GM18498 (cell line): ENCODE measurements around the gene HCK.

Experiments
- ATAC-seq: cut with Tn5 transposase; IDR thresholded peaks from one replicate; pipeline ENCODE4 v1.9.1; 2021; ENCODE audit warnings: mild to moderate bottlenecking, moderate library complexity; ENCODE audit not compliant: unreplicated experiment

The HCK gene

DNA sequence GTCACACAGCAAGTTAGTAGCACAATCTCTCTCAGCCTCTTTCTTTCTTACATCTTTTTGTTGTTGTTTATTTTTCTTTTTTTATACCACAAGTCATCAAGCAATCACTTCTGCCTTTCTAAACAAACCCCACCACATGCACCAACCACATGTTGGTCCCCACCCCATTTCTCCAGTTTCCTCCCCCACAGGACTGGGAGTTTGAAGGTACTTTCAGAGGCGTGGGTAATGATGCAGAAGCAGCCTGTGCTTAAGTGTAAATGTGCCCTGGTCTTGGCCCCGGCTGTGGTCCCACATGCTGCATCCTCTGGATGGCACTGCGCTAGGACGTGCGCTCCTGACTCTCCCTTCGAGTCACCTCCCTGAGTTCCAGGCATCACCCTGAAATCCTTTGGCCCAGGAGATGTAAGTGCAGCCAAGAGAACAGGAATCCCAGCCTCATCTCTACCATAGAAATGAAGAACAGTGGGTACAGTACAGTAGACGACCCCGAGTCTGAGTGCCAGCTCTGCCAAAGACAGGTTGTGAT, 5.7 kb downstream of the HCK start:
- no peak for ATAC-seq

DNA sequence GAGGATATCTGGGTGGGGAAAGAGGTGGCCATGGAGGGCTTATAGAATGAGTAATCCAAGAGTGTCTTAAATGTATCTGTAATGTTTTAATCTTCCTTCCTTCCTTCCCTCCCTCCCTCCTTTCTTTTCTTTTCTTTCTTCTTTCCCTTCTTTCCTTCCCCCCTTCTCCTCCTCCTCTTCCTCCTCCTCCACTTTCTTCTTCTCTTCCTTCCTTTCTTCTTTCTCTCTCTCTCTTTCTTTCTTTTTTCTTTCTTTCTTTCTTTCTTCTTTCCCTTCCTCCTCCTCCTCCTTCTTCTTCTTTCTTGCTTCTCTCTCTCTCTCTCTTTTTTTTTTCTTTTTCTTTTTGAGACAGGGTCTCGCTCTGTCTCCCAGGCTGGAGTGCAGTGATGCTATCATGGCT, 7.1 kb downstream of the HCK start:
- no peak for ATAC-seq

- no peak for ATAC-seq
Observed at GRCh38 chr20:32062776-32063170, 10.7 kb downstream of the HCK start.

GRCh38 chr20:32063695-32064094, 11.7 kb downstream of the HCK start:
- ATAC-seq = no peak

DNA sequence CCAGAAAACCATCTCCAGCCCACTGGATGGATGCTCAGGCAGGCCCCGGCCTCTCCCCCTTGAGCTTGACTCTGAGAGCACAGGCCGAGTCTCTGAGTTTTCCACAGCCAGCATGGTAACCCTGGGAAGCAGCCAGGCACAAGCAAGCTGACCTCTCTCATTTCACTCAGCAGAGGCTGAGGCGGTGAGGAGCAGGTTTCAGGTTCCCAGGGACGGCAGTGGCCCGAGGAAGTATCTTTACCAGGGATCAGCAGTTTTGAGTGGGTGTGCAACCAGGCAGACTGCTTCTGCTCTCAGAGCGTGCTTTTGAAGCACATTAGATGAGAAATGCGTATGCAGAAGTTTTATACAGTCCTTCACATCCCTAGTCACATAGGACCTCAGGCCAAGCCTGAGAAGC, 12.6 kb downstream of the HCK start:
- no peak for ATAC-seq

DNA sequence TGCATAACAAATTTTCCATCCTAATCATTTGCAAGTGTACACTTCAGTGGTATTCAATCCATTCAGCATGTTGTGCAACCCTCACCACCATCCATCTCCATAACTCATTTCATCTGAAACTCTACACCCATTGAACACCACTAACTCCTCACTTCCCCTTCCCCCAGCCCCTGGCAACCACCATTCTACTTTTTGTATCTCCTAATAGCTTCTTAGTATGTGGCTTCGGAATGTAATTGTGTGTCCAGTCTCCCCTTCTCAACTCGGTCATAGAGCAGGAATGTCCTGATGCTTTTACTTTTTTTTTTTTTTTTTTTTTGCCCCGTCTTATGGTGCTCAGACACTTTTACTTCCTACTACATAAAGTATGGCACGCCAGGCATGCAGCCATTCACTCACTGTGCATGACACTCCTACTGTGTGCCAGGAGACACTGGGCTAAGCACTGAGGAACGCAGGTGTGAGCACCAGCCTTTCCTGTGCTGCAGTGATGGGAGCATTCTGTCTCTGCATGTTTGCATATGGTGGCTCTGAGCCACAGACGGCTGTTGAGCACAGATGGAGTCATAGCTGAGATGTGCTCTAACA, 15.3 kb downstream of the HCK start:
- no peak for ATAC-seq

GRCh38 chr20:32068174-32068573, 16.1 kb downstream of the HCK start:
- no peak for ATAC-seq

GRCh38 chr20:32069711-32070110, 17.7 kb downstream of the HCK start:
- no peak for ATAC-seq

GRCh38 chr20:32070282-32070681, 18.2 kb downstream of the HCK start:
- no peak for ATAC-seq

GRCh38 chr20:32070690-32071213, 18.7 kb downstream of the HCK start:
- no peak for ATAC-seq

GRCh38 chr20:32071395-32072167, 19.5 kb downstream of the HCK start:
- ATAC-seq = no peak

DNA sequence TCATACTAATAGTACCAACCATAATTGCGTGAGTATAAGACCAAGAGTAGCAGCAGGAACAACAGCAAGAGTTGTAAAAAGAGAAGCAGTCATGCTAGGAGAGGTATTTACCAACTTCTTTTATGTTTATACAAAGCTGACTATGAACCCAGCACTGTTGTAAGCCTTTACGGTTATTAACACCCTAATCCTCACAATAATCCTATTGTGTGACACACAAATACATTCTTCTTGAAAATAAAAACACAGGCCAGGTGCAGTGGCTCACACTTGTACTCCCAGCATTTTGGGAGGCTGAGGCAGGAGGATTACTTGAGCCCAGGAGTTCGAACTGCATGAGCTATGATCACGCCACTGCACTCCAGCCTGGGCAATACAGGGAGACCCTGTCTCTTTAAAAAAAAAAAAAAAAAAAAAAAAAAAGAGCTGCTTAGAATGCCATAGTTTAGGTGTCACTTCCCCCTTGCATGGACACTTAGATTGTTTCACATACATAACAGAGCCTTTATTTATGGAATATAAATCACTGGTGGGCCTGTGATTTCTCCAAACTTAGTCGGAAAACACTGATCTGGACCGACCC, 20.2 kb downstream of the HCK start:
- ATAC-seq = no peak

GRCh38 chr20:32075534-32075933, 23.5 kb downstream of the HCK start:
- no peak for ATAC-seq

DNA sequence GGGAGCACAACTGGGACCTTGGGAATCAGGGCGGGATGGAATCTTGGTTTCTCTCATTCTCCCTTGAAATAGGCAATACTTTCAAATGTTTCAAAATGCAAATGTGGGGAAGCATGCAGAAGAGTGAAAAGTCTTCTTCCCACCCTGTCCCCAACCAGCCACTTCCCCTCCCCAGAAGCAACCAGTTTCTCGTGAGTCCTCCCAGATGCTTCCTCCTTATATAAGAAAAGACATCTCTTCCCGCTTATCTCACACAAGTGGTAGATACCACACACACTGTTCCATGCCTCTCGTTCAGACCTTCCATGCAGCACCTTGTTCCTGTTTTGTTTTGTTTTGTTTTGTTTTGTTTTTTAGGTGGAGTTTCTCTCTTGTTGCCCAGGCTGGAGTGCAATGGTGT, 25.1 kb downstream of the HCK start:
- ATAC-seq = no peak

- no peak for ATAC-seq
Observed at GRCh38 chr20:32078322-32078721, 26.3 kb downstream of the HCK start.

GRCh38 chr20:32078791-32079190, 26.7 kb downstream of the HCK start:
- no peak for ATAC-seq

DNA sequence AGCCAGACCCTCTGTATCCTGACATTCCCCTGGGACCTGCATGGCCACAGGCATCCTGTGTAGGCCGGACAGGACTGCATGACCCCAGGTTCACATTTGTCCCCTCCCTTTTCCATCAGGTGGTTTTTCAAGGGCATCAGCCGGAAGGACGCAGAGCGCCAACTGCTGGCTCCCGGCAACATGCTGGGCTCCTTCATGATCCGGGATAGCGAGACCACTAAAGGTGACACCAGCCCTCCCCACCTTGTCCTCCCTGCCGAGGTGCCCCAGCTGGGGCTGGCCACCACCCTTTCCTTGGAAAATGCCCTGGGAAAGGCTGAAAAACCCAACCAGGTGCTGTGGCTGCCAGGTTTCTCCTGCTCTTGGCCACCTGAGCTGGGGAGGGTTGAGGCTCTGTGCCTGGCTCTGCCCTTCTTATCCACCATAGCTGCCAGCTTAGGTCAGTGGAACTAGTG, 27.6 kb downstream of the HCK start:
- no peak for ATAC-seq

- no peak for ATAC-seq
Observed at GRCh38 chr20:32080783-32081182, 28.7 kb downstream of the HCK start.

GRCh38 chr20:32083469-32083868, 31.4 kb downstream of the HCK start:
- ATAC-seq = no peak

DNA sequence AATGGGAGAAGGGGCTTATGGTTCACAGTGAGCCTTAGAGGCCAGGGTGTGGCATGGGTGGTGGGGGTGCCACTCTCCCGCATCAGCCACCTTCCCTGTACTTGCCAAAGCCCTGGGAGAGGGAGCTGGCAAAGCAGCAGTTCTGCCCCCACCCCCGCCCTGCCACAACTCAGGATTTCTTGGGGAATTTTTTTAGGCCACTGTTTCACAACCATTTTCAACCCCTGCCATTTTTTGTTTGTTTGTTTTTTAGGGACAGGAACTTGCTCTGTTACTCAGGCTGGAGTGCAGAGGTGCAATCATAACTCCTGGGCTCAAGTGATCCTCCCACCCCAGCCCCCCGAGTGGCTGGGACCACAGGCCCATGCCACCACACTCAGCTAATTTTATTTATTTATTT, 35.0 kb downstream of the HCK start:
- ATAC-seq = no peak

DNA sequence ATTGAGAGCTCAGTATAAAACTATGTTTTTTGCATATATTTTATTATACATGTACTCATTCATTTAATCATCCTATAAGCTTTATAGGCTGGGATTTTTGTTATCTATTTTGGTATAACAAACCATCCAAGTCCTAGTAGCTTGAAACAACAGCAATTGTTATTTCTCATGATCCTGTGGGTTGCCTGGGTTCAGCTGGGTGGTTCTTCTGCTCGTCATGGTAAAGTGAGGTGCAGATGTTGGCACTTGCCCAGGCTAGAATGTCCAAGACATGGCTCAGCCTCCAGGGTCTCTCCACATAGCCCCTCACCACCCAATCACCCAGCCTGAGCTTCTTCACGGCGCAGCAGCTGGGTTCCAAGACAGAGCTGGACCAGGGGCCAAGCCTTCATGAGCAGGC, 36.7 kb downstream of the HCK start:
- no peak for ATAC-seq
